ENCODE data around the gene IPCEF1.

Gene IPCEF1

GRCh38 chr6:154298297-154298696 lies 58.3 kb downstream of the IPCEF1 start:
- no peak for TF ChIP-seq CTCF (IDR thresholded peaks at IDR 0.05; ENCODE audit: insufficient read depth, low read depth, low read length, missing control alignments)
- no peak overlapping the region for H3K4me3 ChIP-seq (ENCODE audit: low read depth, low read length)
- peak; percentile 54 for DNase-seq (ENCODE audit: low read depth)

- TF ChIP-seq CTCF (IDR thresholded peaks at IDR 0.05; ENCODE audit: insufficient read depth, low read depth, low read length, missing control alignments) = no peak
These were observed 58.9 kb downstream of the IPCEF1 start for GRCh38 chr6:154297721-154298120.

GRCh38 chr6:154297210-154297609 lies 59.4 kb downstream of the IPCEF1 start:
- DNase-seq (ENCODE audit: low read depth) = no peak
- no peak for TF ChIP-seq CTCF (IDR thresholded peaks at IDR 0.05; ENCODE audit: insufficient read depth, low read depth, low read length, missing control alignments)
- H3K4me3 ChIP-seq (ENCODE audit: low read depth, low read length) = no peak overlapping the region

More at GRCh38 chr6:154297721-154298120, 58.9 kb downstream of the IPCEF1 start:
- H3K4me3 ChIP-seq (ENCODE audit: low read depth, low read length) = no peak overlapping the region
- DNase-seq (ENCODE audit: low read depth) = no peak

GRCh38 chr6:154295733-154296132 lies 60.9 kb downstream of the IPCEF1 start:
- no peak overlapping the region for H3K4me3 ChIP-seq (ENCODE audit: low read depth, low read length)
- TF ChIP-seq CTCF (IDR thresholded peaks at IDR 0.05; ENCODE audit: insufficient read depth, low read depth, low read length, missing control alignments) = no peak
- no peak for DNase-seq (ENCODE audit: low read depth)

- no peak for TF ChIP-seq CTCF (IDR thresholded peaks at IDR 0.05; ENCODE audit: insufficient read depth, low read depth, low read length, missing control alignments)
- DNase-seq (ENCODE audit: low read depth) = no peak
- H3K4me3 ChIP-seq (ENCODE audit: low read depth, low read length) = no peak overlapping the region
These were observed 63.6 kb downstream of the IPCEF1 start for GRCh38 chr6:154292855-154293519.

GRCh38 chr6:154292066-154292465 lies 64.5 kb downstream of the IPCEF1 start:
- TF ChIP-seq CTCF (IDR thresholded peaks at IDR 0.05; ENCODE audit: insufficient read depth, low read depth, low read length, missing control alignments) = no peak
- no peak for DNase-seq (ENCODE audit: low read depth)
- no peak overlapping the region for H3K4me3 ChIP-seq (ENCODE audit: low read depth, low read length)

All from GM12865 (cell line).